Activated CD4-positive, alpha-beta T cell treated with anti-CD3 and anti-CD28 coated beads, Interleukin-2, amount 10 ng/mL, durations not matched to agents 7 days and 5 days (primary cell): ENCODE measurements around the gene TANGO2. TPM values are rescaled to one million over a fixed set of nuclear protein-coding genes. Genes with fewer than 3 reads are reported as not detected.

ENCODE experiments used
- CTCF ChIA-PET: fragments of 350-600 bp; sonication (Branson Sonifier 250); formaldehyde crosslinking; loops from one replicate; lab custom pipeline; 2021; ENCODE audit warnings: antibody characterized with exemption; lab: Charles Lee
- POLR2A ChIA-PET: fragments of 350-600 bp; sonication (Branson Sonifier 250); formaldehyde crosslinking; loops from one replicate; lab custom pipeline; 2021; ENCODE audit warnings: antibody characterized with exemption; lab: Charles Lee
- DNase-seq: peaks from one replicate; pipeline ENCODE4 v3.0.0-alpha.2; 2020
- H3K27ac Mint-ChIP-seq: one replicate; pipeline ENCODE4 v1.8.0; 2021; ENCODE audit warnings: mild to moderate bottlenecking, moderate library complexity, mixed read lengths
- H3K27me3 Mint-ChIP-seq: one replicate; pipeline ENCODE4 v1.8.0; 2021; ENCODE audit warnings: mixed read lengths
- H3K36me3 Mint-ChIP-seq: one replicate; pipeline ENCODE4 v1.8.0; 2021; ENCODE audit warnings: low read depth, mixed read lengths
- H3K4me1 Mint-ChIP-seq: one replicate; pipeline ENCODE4 v1.8.0; 2021; ENCODE audit warnings: mixed read lengths
- H3K4me3 Mint-ChIP-seq: one replicate; pipeline ENCODE4 v1.8.0; 2021; ENCODE audit warnings: mild to moderate bottlenecking, moderate library complexity, mixed read lengths
- H3K9me3 Mint-ChIP-seq: one replicate; pipeline ENCODE4 v1.8.0; 2021; ENCODE audit warnings: mixed read lengths
- total RNA-seq, 2 experiments: library from RNA; stranded (reverse); gene quantifications; one replicate each; pipeline ENCODE4 v1.2.3, GENCODE V29; 2021

The TANGO2 gene
- total RNA-seq, 2 experiments from 2014 or later: 36.7 to 39.7 TPM

- Mint-ChIP-seq H3K9me3 (no peaks in the 10 kb centered on the region), H3K4me3 (no peak overlapping the region), H3K36me3 (no peaks in the 10 kb centered on the region), H3K27me3 (no peaks in the 10 kb centered on the region), H3K27ac (no peak overlapping the region), H3K4me1 (peaks cover 8% of the 10 kb centered on the region)
- no peak for DNase-seq
- POLR2A ChIA-PET: interaction anchor here (0.6 kb wide), 1 partner anchor 56 kb away, joined by 6 read pairs; no protein-coding TSS in a partner anchor
- CTCF ChIA-PET: interaction anchor here (0.7 kb wide), 1 partner anchor 9 kb away, joined by 3 read pairs; no protein-coding TSS in a partner anchor
These were observed 42.2 kb upstream of the TANGO2 start for GRCh38 chr22:19978748-19979147.

- CTCF ChIA-PET: no interaction called here
- DNase-seq: no peak
- no peak overlapping the region for H3K27ac Mint-ChIP-seq
- POLR2A ChIA-PET: no interaction called here
- no peak overlapping the region for H3K4me3 Mint-ChIP-seq
- peaks cover under 1% of the 10 kb centered on the region for H3K27me3 Mint-ChIP-seq
- H3K9me3 Mint-ChIP-seq: no peaks in the 10 kb centered on the region
- no peaks in the 10 kb centered on the region for H3K36me3 Mint-ChIP-seq
- peaks cover 6% of the 10 kb centered on the region for H3K4me1 Mint-ChIP-seq
These were observed 41.0 kb upstream of the TANGO2 start for GRCh38 chr22:19979712-19980493.

- Mint-ChIP-seq H3K36me3 (no peaks in the 10 kb centered on the region), H3K4me3 (no peak overlapping the region), H3K9me3 (no peaks in the 10 kb centered on the region), H3K4me1 (no peaks in the 10 kb centered on the region), H3K27ac (no peak overlapping the region), H3K27me3 (peaks cover 4% of the 10 kb centered on the region)
- ChIA-PET CTCF (no interaction called here), POLR2A (no interaction called here)
- DNase-seq: no peak
These were observed 40.1 kb upstream of the TANGO2 start for GRCh38 chr22:19980766-19981165.

GRCh38 chr22:19981171-19981960 lies 39.5 kb upstream of the TANGO2 start:
- Mint-ChIP-seq H3K4me3 (no peak overlapping the region), H3K36me3 (no peaks in the 10 kb centered on the region), H3K27ac (no peak overlapping the region), H3K27me3 (peaks cover 6% of the 10 kb centered on the region), H3K9me3 (no peaks in the 10 kb centered on the region), H3K4me1 (peaks cover 2% of the 10 kb centered on the region)
- POLR2A ChIA-PET: no interaction called here
- CTCF ChIA-PET: no interaction called here
- no peak for DNase-seq

GRCh38 chr22:19981961-19982920 lies 38.7 kb upstream of the TANGO2 start:
- ChIA-PET CTCF (interaction anchor here (0.6 kb wide), 1 partner anchor 44 kb away, joined by 3 read pairs; no protein-coding TSS in a partner anchor), POLR2A (no interaction called here)
- peaks cover 7% of the 10 kb centered on the region for H3K27me3 Mint-ChIP-seq
- no peak overlapping the region for H3K4me3 Mint-ChIP-seq
- DNase-seq: no peak
- no peak overlapping the region for H3K27ac Mint-ChIP-seq
- peaks cover 2% of the 10 kb centered on the region for H3K4me1 Mint-ChIP-seq
- H3K36me3 Mint-ChIP-seq: no peaks in the 10 kb centered on the region
- no peaks in the 10 kb centered on the region for H3K9me3 Mint-ChIP-seq

- Mint-ChIP-seq H3K4me3 (no peak overlapping the region), H3K27me3 (peaks cover 7% of the 10 kb centered on the region), H3K9me3 (no peaks in the 10 kb centered on the region), H3K4me1 (peaks cover 2% of the 10 kb centered on the region), H3K27ac (no peak overlapping the region), H3K36me3 (no peaks in the 10 kb centered on the region)
- POLR2A ChIA-PET: no interaction called here
- DNase-seq: no peak
- CTCF ChIA-PET: interaction anchor here (0.6 kb wide), 1 partner anchor 43 kb away, joined by 3 read pairs; no protein-coding TSS in a partner anchor
These were observed 37.8 kb upstream of the TANGO2 start for GRCh38 chr22:19982991-19983578.

- POLR2A ChIA-PET: no interaction called here
- Mint-ChIP-seq H3K27me3 (peaks cover 7% of the 10 kb centered on the region), H3K4me1 (peaks cover 2% of the 10 kb centered on the region), H3K27ac (peak overlapping the region; percentile 66), H3K4me3 (no peak overlapping the region), H3K9me3 (no peaks in the 10 kb centered on the region), H3K36me3 (no peaks in the 10 kb centered on the region)
- CTCF ChIA-PET: no interaction called here
- no peak for DNase-seq
These were observed 37.2 kb upstream of the TANGO2 start for GRCh38 chr22:19983741-19984140.

- ChIA-PET CTCF (no interaction called here), POLR2A (no interaction called here)
- no peak for DNase-seq
- peaks cover 7% of the 10 kb centered on the region for H3K27me3 Mint-ChIP-seq
- H3K36me3 Mint-ChIP-seq: no peaks in the 10 kb centered on the region
- no peak overlapping the region for H3K27ac Mint-ChIP-seq
- no peaks in the 10 kb centered on the region for H3K9me3 Mint-ChIP-seq
- peaks cover 2% of the 10 kb centered on the region for H3K4me1 Mint-ChIP-seq
- H3K4me3 Mint-ChIP-seq: no peak overlapping the region
These were observed 36.6 kb upstream of the TANGO2 start for GRCh38 chr22:19984201-19984753.

GRCh38 chr22:19984851-19985811 lies 35.8 kb upstream of the TANGO2 start:
- H3K27ac Mint-ChIP-seq: peak overlapping the region; percentile 22
- H3K4me1 Mint-ChIP-seq: peaks cover 2% of the 10 kb centered on the region
- H3K36me3 Mint-ChIP-seq: no peaks in the 10 kb centered on the region
- ChIA-PET CTCF (no interaction called here), POLR2A (no interaction called here)
- H3K4me3 Mint-ChIP-seq: no peak overlapping the region
- DNase-seq: no peak
- H3K9me3 Mint-ChIP-seq: no peaks in the 10 kb centered on the region
- H3K27me3 Mint-ChIP-seq: peaks cover 7% of the 10 kb centered on the region

- CTCF ChIA-PET: no interaction called here
- no peaks in the 10 kb centered on the region for H3K9me3 Mint-ChIP-seq
- peak overlapping the region; percentile 53 for H3K4me3 Mint-ChIP-seq
These were observed 34.9 kb upstream of the TANGO2 start for GRCh38 chr22:19986011-19986409.

More at GRCh38 chr22:19986011-19986409, 34.9 kb upstream of the TANGO2 start:
- POLR2A ChIA-PET: no interaction called here
- Mint-ChIP-seq H3K27me3 (peaks cover 7% of the 10 kb centered on the region), H3K4me1 (peaks cover 2% of the 10 kb centered on the region), H3K27ac (no peak overlapping the region), H3K36me3 (no peaks in the 10 kb centered on the region)
- DNase-seq: no peak
